Measurements from ENCODE around the gene ATP5F1B. TPM values are rescaled to one million over a fixed set of nuclear protein-coding genes. Genes with fewer than 3 reads are reported as not detected.
A peak's percentile ranks its signal among the peaks of the same experiment; 100 is the strongest.

The ATP5F1B gene
- total and polyA plus RNA-seq, 9 of the 15 experiments (the other 6 are each of a cell fraction or from before 2014, with no cell fraction given): 908 to 3,125 (median 1,482) TPM

DNA sequence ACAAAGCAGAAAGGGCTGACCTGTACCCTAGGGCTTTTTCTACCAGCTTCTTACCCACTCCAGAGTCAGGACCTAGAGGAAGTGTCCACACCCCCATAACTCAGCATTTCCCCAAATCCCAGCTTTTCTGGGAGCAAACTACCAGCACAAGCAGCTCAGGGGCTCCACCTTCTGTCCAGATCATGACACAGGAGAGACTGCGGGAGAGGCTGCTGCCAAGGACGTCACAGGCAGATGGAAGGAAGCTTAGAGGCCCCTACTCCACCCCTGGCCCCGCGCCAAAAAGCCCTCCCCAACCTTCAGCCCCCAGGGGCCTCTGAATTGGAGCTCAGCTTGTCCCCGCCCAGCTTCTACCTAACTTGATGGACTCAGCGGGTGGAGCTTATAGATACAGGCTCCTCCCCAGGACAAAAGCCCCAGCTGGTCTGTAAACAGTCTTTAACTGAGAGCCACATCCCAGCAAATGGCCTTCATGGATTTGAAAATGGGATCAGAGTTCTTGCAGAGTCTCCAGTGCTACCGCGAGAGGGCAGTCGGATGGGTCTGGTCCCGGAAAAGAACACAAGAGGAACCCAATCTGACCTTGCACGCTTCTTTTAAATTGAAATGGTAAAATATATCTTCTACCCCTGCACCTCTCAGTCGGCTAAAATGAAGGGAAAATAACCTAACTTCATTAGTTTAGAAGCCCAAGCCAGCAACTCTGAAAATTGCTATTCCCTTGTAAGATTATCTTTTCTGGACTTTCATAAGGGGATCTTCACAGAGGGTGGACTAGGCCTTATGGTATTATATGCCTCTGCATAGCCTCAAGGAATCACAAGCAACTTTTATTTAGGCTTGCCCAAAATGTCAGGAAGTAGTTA, 8.9 kb downstream of the ATP5F1B start (continued):
- TF ChIP-seq POLR3G (IDR thresholded peaks at IDR 0.05; ENCODE audit: extremely low read depth, insufficient read length, insufficient replicate concordance): no peak
- TF ChIP-seq MECOM (CRISPR knock-in tag; IDR thresholded peaks at IDR 0.05): no peak
- TF ChIP-seq FUS (optimal IDR thresholded peaks at IDR 0.05; ENCODE audit: low read depth, low read length): no peak
- no peak for TF ChIP-seq ELF1 (tag; IDR thresholded peaks at IDR 0.05)
- TF ChIP-seq MEIS2 (IDR thresholded peaks at IDR 0.05; ENCODE audit: partially characterized antibody): peak; percentile 62
- TF ChIP-seq, protein P1, sequence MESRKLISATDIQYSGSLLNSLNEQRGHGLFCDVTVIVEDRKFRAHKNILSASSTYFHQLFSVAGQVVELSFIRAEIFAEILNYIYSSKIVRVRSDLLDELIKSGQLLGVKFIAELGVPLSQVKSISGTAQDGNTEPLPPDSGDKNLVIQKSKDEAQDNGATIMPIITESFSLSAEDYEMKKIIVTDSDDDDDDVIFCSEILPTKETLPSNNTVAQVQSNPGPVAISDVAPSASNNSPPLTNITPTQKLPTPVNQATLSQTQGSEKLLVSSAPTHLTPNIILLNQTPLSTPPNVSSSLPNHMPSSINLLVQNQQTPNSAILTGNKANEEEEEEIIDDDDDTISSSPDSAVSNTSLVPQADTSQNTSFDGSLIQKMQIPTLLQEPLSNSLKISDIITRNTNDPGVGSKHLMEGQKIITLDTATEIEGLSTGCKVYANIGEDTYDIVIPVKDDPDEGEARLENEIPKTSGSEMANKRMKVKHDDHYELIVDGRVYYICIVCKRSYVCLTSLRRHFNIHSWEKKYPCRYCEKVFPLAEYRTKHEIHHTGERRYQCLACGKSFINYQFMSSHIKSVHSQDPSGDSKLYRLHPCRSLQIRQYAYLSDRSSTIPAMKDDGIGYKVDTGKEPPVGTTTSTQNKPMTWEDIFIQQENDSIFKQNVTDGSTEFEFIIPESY (CRISPR knock-in tag; IDR thresholded peaks at IDR 0.05): no peak
- TF ChIP-seq, protein P2, sequence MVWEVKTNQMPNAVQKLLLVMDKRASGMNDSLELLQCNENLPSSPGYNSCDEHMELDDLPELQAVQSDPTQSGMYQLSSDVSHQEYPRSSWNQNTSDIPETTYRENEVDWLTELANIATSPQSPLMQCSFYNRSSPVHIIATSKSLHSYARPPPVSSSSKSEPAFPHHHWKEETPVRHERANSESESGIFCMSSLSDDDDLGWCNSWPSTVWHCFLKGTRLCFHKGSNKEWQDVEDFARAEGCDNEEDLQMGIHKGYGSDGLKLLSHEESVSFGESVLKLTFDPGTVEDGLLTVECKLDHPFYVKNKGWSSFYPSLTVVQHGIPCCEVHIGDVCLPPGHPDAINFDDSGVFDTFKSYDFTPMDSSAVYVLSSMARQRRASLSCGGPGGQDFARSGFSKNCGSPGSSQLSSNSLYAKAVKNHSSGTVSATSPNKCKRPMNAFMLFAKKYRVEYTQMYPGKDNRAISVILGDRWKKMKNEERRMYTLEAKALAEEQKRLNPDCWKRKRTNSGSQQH (CRISPR knock-in tag; IDR thresholded peaks at IDR 0.05): 0 out of 2 replicates have a peak, but pooled peaks have one; percentile 57
- TF ChIP-seq TAF15 (IDR thresholded peaks at IDR 0.05; ENCODE audit: low read depth, low read length): no peak
- TF ChIP-seq ZNF780A (CRISPR knock-in tag; IDR thresholded peaks at IDR 0.05): no peak
- no peak for TF ChIP-seq ZNF143 (CRISPR knock-in tag; IDR thresholded peaks at IDR 0.05)
- no peak for TF ChIP-seq IFI16 (CRISPR knock-in tag; IDR thresholded peaks at IDR 0.05)
- peak; percentile 83 for TF ChIP-seq FOXM1 (IDR thresholded peaks at IDR 0.05; ENCODE audit: low read depth)
- no peak for TF ChIP-seq FOXM1 (CRISPR knock-in tag; IDR thresholded peaks at IDR 0.05; ENCODE audit: low read depth)
- TF ChIP-seq BRD9 (IDR thresholded peaks at IDR 0.05; ENCODE audit: low read depth, partially characterized antibody): peak; percentile 96
- TF ChIP-seq RBM25 (IDR thresholded peaks at IDR 0.05; ENCODE audit: low read depth, low read length, severe bottlenecking): no peak
- TF ChIP-seq NFE2L1 (tag; IDR thresholded peaks at IDR 0.05; ENCODE audit: borderline replicate concordance, low read depth): no peak
- no peak for TF ChIP-seq CCNT2 (IDR thresholded peaks at IDR 0.05; ENCODE audit: borderline replicate concordance, extremely low read depth, insufficient read length, low read depth, low read length)
- no peak; the same call in 1 of the 2 replicates for TF ChIP-seq RAD51 (IDR thresholded peaks at IDR 0.05; ENCODE audit: borderline replicate concordance, low read depth)
- TF ChIP-seq, protein P3, sequence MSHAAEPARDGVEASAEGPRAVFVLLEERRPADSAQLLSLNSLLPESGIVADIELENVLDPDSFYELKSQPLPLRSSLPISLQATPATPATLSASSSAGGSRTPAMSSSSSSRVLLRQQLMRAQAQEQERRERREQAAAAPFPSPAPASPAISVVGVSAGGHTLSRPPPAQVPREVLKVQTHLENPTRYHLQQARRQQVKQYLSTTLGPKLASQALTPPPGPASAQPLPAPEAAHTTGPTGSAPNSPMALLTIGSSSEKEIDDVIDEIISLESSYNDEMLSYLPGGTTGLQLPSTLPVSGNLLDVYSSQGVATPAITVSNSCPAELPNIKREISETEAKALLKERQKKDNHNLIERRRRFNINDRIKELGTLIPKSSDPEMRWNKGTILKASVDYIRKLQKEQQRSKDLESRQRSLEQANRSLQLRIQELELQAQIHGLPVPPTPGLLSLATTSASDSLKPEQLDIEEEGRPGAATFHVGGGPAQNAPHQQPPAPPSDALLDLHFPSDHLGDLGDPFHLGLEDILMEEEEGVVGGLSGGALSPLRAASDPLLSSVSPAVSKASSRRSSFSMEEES (CRISPR knock-in tag; IDR thresholded peaks at IDR 0.05): no peak
- TF ChIP-seq ZNF212 (CRISPR knock-in tag; IDR thresholded peaks at IDR 0.05): no peak
- TF ChIP-seq ZNF668 (CRISPR knock-in tag; IDR thresholded peaks at IDR 0.05): 0 out of 2 replicates have a peak, but pooled peaks have one; percentile 6
- peak; percentile 75 for TF ChIP-seq CC2D1A (IDR thresholded peaks at IDR 0.05)
- no peak for TF ChIP-seq HDAC1 (IDR thresholded peaks at IDR 0.05)
